BLaER1 treated with 17β-estradiol and CSF1 and Interleukin-3, amounts not matched to agents 10 nM and 100 nM (cell line): ENCODE results near the gene SRP72.

Experiments used
- H3K27ac ChIP-seq, 11 experiments: shearing (Covaris generic); formaldehyde crosslinking; 2 replicates each; pipeline ENCODE4 v1.8.1; 2022
- H3K27me3 ChIP-seq, 11 experiments: shearing (Covaris generic); formaldehyde crosslinking; 2 replicates each; pipeline ENCODE4 v1.8.1; 2022
- H3K36me3 ChIP-seq, 11 experiments: shearing (Covaris generic); formaldehyde crosslinking; 2 replicates each; pipeline ENCODE4 v1.8.1; 2022
- H3K4me1 ChIP-seq, 10 experiments: shearing (Covaris generic); formaldehyde crosslinking; 2 replicates each; pipeline ENCODE4 v1.8.1; 2022
- H3K4me2 ChIP-seq, 11 experiments: shearing (Covaris generic); formaldehyde crosslinking; 2 replicates each; pipeline ENCODE4 v1.8.1; 2022
- H3K4me3 ChIP-seq, 10 experiments: shearing (Covaris generic); formaldehyde crosslinking; 2 replicates each; pipeline ENCODE4 v1.8.1; 2022
- H3K9ac ChIP-seq, 11 experiments: shearing (Covaris generic); formaldehyde crosslinking; 2 replicates each; pipeline ENCODE4 v1.8.1; 2022
- H3K9me3 ChIP-seq, 11 experiments: shearing (Covaris generic); formaldehyde crosslinking; replicated peaks in 1 of 11; 2 replicates each; pipeline ENCODE4 v1.8.1; 2022
- H4K20me1 ChIP-seq, 11 experiments: shearing (Covaris generic); formaldehyde crosslinking; 2 replicates each; pipeline ENCODE4 v1.8.1; 2022
- Cebpa-rat ChIP-seq, 11 experiments: shearing (Covaris generic); IDR thresholded peaks; 2 replicates each; pipeline ENCODE4 v1.8.1; 2022

The SRP72 gene

GRCh38 chr4:56513517-56513916, 46.1 kb downstream of the SRP72 start:
- Histone ChIP-seq H4K20me1 (no peaks in the 10 kb centered on the region), H3K36me3 (peaks cover 0 to 5% (median 0%) of the 10 kb centered on the region in 11 experiments; a peak in 2 of 22 replicates), H3K4me3 (no peak overlapping the region), H3K27me3 (no peaks in the 10 kb centered on the region), H3K4me2 (no peak overlapping the region), H3K4me1 (no peaks in the 10 kb centered on the region; a peak in 1 of 20 replicates), H3K27ac (no peak overlapping the region), H3K9ac (no peak overlapping the region), H3K9me3 (no peaks in the 10 kb centered on the region)
- no peak for TF ChIP-seq Cebpa-rat (IDR thresholded peaks at IDR 0.05)

GRCh38 chr4:56530269-56531148, 63.1 kb downstream of the SRP72 start:
- H3K36me3 ChIP-seq, result no peaks in the 10 kb centered on the region
- H3K4me3 ChIP-seq, result peak overlapping the region in 9 of 10 experiments; percentile 22 to 50 (median 34); a peak in 12 of 20 replicates
- H3K4me2 ChIP-seq, result peak overlapping the region; percentile 26 to 69 (median 49); a peak in 20 of 22 replicates
- H3K27ac ChIP-seq, result no peak overlapping the region
- no peak overlapping the region for H3K9ac ChIP-seq
- H3K4me1 ChIP-seq, result no peaks in the 10 kb centered on the region
- no peaks in the 10 kb centered on the region for H4K20me1 ChIP-seq
- peaks cover 7 to 20% (median 14%) of the 10 kb centered on the region in 11 experiments; a peak in 18 of 22 replicates for H3K9me3 ChIP-seq
- peaks cover 18 to 30% (median 25%) of the 10 kb centered on the region in 11 experiments for H3K27me3 ChIP-seq
- TF ChIP-seq Cebpa-rat (IDR thresholded peaks at IDR 0.05), result no peak

- no peaks in the 10 kb centered on the region for H3K36me3 ChIP-seq
- H3K9ac ChIP-seq, result no peak overlapping the region
- peaks cover 18 to 30% (median 25%) of the 10 kb centered on the region in 11 experiments for H3K27me3 ChIP-seq
- no peak for TF ChIP-seq Cebpa-rat (IDR thresholded peaks at IDR 0.05)
- no peak overlapping the region for H3K27ac ChIP-seq
- peak overlapping the region; percentile 26 to 69 (median 49); a peak in 17 of 22 replicates for H3K4me2 ChIP-seq
- peak overlapping the region in 8 of 10 experiments; percentile 22 to 50 (median 34); a peak in 8 of 20 replicates for H3K4me3 ChIP-seq
- peaks cover 7 to 26% (median 14%) of the 10 kb centered on the region in 11 experiments; a peak in 18 of 22 replicates for H3K9me3 ChIP-seq
- H3K4me1 ChIP-seq, result no peaks in the 10 kb centered on the region
- no peaks in the 10 kb centered on the region for H4K20me1 ChIP-seq
These were observed 63.8 kb downstream of the SRP72 start for GRCh38 chr4:56531149-56531770.

- H3K4me2 ChIP-seq, result no peak overlapping the region
- H3K9me3 ChIP-seq, result peaks cover 7 to 26% (median 14%) of the 10 kb centered on the region in 11 experiments; a peak in 18 of 22 replicates
- no peak overlapping the region for H3K27ac ChIP-seq
- no peak overlapping the region for H3K4me3 ChIP-seq
- no peak for TF ChIP-seq Cebpa-rat (IDR thresholded peaks at IDR 0.05)
- no peak overlapping the region for H3K9ac ChIP-seq
- no peaks in the 10 kb centered on the region for H3K4me1 ChIP-seq
- H3K36me3 ChIP-seq, result no peaks in the 10 kb centered on the region
- H4K20me1 ChIP-seq, result no peaks in the 10 kb centered on the region
- peaks cover 18 to 30% (median 25%) of the 10 kb centered on the region in 11 experiments for H3K27me3 ChIP-seq
These were observed 64.4 kb downstream of the SRP72 start for GRCh38 chr4:56531823-56532222.

GRCh38 chr4:56532239-56532638, 64.8 kb downstream of the SRP72 start:
- H3K9ac ChIP-seq, result no peak overlapping the region
- no peaks in the 10 kb centered on the region for H3K4me1 ChIP-seq
- H3K36me3 ChIP-seq, result no peaks in the 10 kb centered on the region
- no peak overlapping the region for H3K27ac ChIP-seq
- no peak for TF ChIP-seq Cebpa-rat (IDR thresholded peaks at IDR 0.05)
- H3K9me3 ChIP-seq, result peaks cover 7 to 26% (median 14%) of the 10 kb centered on the region in 11 experiments; a peak in 18 of 22 replicates
- no peak overlapping the region for H3K4me2 ChIP-seq
- H3K4me3 ChIP-seq, result no peak overlapping the region
- H4K20me1 ChIP-seq, result no peaks in the 10 kb centered on the region
- peaks cover 18 to 30% (median 25%) of the 10 kb centered on the region in 11 experiments for H3K27me3 ChIP-seq

GRCh38 chr4:56535915-56536314, 68.5 kb downstream of the SRP72 start:
- no peak overlapping the region for H3K9ac ChIP-seq
- peaks cover 3 to 24% (median 11%) of the 10 kb centered on the region in 11 experiments; a peak in 16 of 22 replicates for H3K9me3 ChIP-seq
- peaks cover 12 to 20% (median 16%) of the 10 kb centered on the region in 11 experiments for H3K27me3 ChIP-seq
- no peak overlapping the region for H3K27ac ChIP-seq
- no peak for TF ChIP-seq Cebpa-rat (IDR thresholded peaks at IDR 0.05)
- H4K20me1 ChIP-seq, result no peaks in the 10 kb centered on the region
- no peaks in the 10 kb centered on the region for H3K36me3 ChIP-seq
- no peak overlapping the region for H3K4me2 ChIP-seq
- H3K4me3 ChIP-seq, result no peak overlapping the region
- no peaks in the 10 kb centered on the region for H3K4me1 ChIP-seq

- H3K27ac ChIP-seq, result no peak overlapping the region
- H3K4me3 ChIP-seq, result no peak overlapping the region
- H3K4me2 ChIP-seq, result no peak overlapping the region
- no peaks in the 10 kb centered on the region for H3K36me3 ChIP-seq
- H3K9ac ChIP-seq, result no peak overlapping the region
- H4K20me1 ChIP-seq, result no peaks in the 10 kb centered on the region
- H3K9me3 ChIP-seq, result peaks cover 0 to 12% (median 0%) of the 10 kb centered on the region in 11 experiments; a peak in 1 of 22 replicates
- no peaks in the 10 kb centered on the region for H3K4me1 ChIP-seq
- peaks cover under 1 to 8% (median 5%) of the 10 kb centered on the region in 11 experiments; a peak in 13 of 22 replicates for H3K27me3 ChIP-seq
- no peak for TF ChIP-seq Cebpa-rat (IDR thresholded peaks at IDR 0.05)
These were observed 69.7 kb downstream of the SRP72 start for GRCh38 chr4:56537147-56537546.

GRCh38 chr4:56540826-56541225, 73.4 kb downstream of the SRP72 start:
- 0 out of 22 replicates have a peak, but pooled peaks cover 0 to 3% (median 0%) of the 10 kb centered on the region in 11 experiments for H3K9me3 ChIP-seq
- no peak overlapping the region for H3K4me3 ChIP-seq
- no peaks in the 10 kb centered on the region for H3K27me3 ChIP-seq
- no peak for TF ChIP-seq Cebpa-rat (IDR thresholded peaks at IDR 0.05)
- no peaks in the 10 kb centered on the region for H4K20me1 ChIP-seq
- H3K4me2 ChIP-seq, result no peak overlapping the region
- no peak overlapping the region for H3K9ac ChIP-seq
- peaks cover 0 to 8% (median 0%) of the 10 kb centered on the region in 10 experiments; a peak in 1 of 20 replicates for H3K4me1 ChIP-seq
- H3K27ac ChIP-seq, result no peak overlapping the region
- no peaks in the 10 kb centered on the region for H3K36me3 ChIP-seq

- H3K36me3 ChIP-seq, result no peaks in the 10 kb centered on the region
- no peaks in the 10 kb centered on the region for H3K27me3 ChIP-seq
- no peak overlapping the region for H3K9ac ChIP-seq
- peak overlapping the region; percentile 21 to 83 (median 63); a peak in 21 of 22 replicates for H3K4me2 ChIP-seq
- H4K20me1 ChIP-seq, result no peaks in the 10 kb centered on the region
- peak overlapping the region in 6 of 10 experiments; percentile 11 to 58 (median 43); a peak in 11 of 20 replicates for H3K4me3 ChIP-seq
- no peaks in the 10 kb centered on the region for H3K9me3 ChIP-seq
- no peak for TF ChIP-seq Cebpa-rat (IDR thresholded peaks at IDR 0.05)
- no peak overlapping the region for H3K27ac ChIP-seq
- peaks cover 0 to 8% (median 0%) of the 10 kb centered on the region in 10 experiments; a peak in 1 of 20 replicates for H3K4me1 ChIP-seq
These were observed 77.2 kb downstream of the SRP72 start for GRCh38 chr4:56544573-56545131.
